Coronary artery (tissue), 2 donors: Measurements from ENCODE around the gene MAP3K4.

Experiments used
- DNase-seq: peaks from one replicate; pipeline ENCODE4 v3.0.0-alpha.2; 2017; ENCODE audit warnings: low spot score
- H3K27ac ChIP-seq, 2 donors: fragments of 200-600 bp; sonication (generic); one replicate each; pipeline ENCODE4 v1.5.1; 2016 to 2019
- H3K4me3 ChIP-seq: fragments of 200-600 bp; sonication (generic); 2 replicates; pipeline ENCODE4 v1.5.1; 2016; ENCODE audit warnings: mild to moderate bottlenecking, moderate library complexity
- CTCF ChIP-seq: fragments of 200-600 bp; sonication (generic); IDR thresholded peaks from one replicate; pipeline ENCODE4 v1.5.1; 2019; ENCODE audit warnings: antibody characterized with exemption

The MAP3K4 gene

GRCh38 chr6:160952633-160953281 lies 38.8 kb upstream of the MAP3K4 start:
- TF ChIP-seq CTCF: no peak
- no peak overlapping the region for H3K27ac ChIP-seq
- no peak for DNase-seq
- H3K4me3 ChIP-seq: no peak overlapping the region

GRCh38 chr6:160955508-160956295 lies 35.9 kb upstream of the MAP3K4 start:
- DNase-seq: no peak
- no peak for TF ChIP-seq CTCF
- Histone ChIP-seq H3K4me3 (no peak overlapping the region), H3K27ac (no peak overlapping the region)

- Histone ChIP-seq H3K4me3 (no peak overlapping the region), H3K27ac (no peak overlapping the region)
- DNase-seq: no peak
- no peak for TF ChIP-seq CTCF
Observed at GRCh38 chr6:160956300-160957035, 35.1 kb upstream of the MAP3K4 start.

GRCh38 chr6:160959726-160960435 lies 31.7 kb upstream of the MAP3K4 start:
- DNase-seq: no peak
- H3K4me3 ChIP-seq: no peak overlapping the region
- H3K27ac ChIP-seq: no peak overlapping the region
- no peak for TF ChIP-seq CTCF

GRCh38 chr6:160960839-160961238 lies 30.7 kb upstream of the MAP3K4 start:
- TF ChIP-seq CTCF: no peak
- DNase-seq: no peak
- Histone ChIP-seq H3K27ac (peak overlapping the region in 1 of 2 donors; percentile 18), H3K4me3 (no peak overlapping the region)

GRCh38 chr6:160962835-160963623 lies 28.5 kb upstream of the MAP3K4 start:
- Histone ChIP-seq H3K4me3 (no peak overlapping the region), H3K27ac (no peak overlapping the region)
- no peak for DNase-seq
- TF ChIP-seq CTCF: no peak
